ENCODE measurements around the gene SMIM10L2A.

SMIM10L2A gene

DNA sequence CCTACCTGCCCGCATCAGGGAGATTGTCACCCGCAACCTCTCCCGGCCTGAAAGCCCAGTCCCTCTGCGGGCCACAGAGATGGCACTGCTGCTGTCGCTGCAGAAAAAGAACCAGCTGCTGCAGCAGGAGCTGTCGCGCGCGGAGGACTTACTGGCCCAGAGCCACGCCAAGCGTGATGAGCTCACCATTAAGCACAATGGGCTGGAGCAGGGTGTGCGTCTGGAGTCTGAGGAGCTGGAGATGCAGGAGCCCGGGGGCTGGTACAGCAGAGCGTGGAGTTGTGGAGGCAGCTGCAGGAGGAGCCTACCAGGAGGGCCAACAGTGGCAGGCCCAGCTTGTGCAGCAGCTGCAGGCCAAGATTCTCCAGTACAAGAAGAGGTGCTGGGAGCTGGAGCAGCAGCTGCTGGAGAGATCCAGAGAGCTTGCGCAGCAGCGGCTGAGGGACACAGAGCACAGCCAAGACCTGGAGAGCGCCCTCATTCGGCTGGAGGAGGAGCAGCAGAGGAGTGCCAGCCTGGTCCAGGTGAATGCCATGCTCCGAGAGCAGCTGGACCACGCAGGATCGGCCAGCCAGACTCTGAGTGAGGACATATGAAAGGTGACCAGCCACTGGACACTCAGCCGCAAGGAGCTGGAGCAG is 11.3 kb downstream of the SMIM10L2A start:
- H3K9me3 ChIP-seq (ENCODE audit: severe bottlenecking), result no peaks in the 10 kb centered on the region

DNA sequence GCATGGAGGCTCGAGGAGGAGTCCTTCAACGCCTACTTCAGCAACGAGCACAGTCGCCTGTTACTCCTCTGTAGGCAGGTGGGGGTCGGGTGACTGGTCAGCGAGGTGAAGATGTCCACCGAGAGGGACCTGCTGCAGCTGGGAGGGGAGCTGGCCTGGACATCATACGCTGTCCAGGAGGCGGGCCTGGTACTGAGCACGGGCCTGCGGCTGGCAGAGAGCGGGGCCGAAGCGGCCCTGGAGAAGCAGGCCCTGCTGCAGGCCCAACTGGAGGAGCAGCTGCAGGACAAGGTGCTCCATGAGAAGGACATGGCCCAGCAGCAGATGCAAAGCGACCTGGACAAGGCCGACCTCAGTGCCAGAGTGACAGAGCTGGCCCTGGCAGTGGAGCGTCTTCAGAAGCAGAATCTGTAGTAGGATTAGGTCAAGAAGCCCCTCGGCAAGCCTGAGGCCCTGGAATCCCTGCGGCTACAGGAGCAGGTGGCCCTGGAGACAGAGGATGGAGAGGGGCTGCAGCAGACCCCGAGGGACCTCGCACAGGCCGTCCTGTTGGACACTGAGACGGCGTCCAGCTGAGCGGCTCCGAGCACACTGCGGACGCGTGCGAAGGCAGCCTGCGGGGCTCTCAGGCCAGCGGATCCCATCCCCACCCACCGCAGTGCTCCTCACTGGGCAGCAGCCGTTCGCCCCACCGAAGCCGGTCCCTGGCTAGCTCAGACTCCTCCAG is 11.9 kb downstream of the SMIM10L2A start:
- Histone ChIP-seq H3K27ac (no peak overlapping the region), H3K4me3 (ENCODE audit: low read depth, low read length) (no peak overlapping the region), H3K27me3 (ENCODE audit: insufficient read depth, low read depth, severe bottlenecking) (peaks cover 27% of the 10 kb centered on the region), H3K36me3 (no peaks in the 10 kb centered on the region), H3K9me3 (ENCODE audit: severe bottlenecking) (no peaks in the 10 kb centered on the region)
- TF ChIP-seq, protein P1, sequence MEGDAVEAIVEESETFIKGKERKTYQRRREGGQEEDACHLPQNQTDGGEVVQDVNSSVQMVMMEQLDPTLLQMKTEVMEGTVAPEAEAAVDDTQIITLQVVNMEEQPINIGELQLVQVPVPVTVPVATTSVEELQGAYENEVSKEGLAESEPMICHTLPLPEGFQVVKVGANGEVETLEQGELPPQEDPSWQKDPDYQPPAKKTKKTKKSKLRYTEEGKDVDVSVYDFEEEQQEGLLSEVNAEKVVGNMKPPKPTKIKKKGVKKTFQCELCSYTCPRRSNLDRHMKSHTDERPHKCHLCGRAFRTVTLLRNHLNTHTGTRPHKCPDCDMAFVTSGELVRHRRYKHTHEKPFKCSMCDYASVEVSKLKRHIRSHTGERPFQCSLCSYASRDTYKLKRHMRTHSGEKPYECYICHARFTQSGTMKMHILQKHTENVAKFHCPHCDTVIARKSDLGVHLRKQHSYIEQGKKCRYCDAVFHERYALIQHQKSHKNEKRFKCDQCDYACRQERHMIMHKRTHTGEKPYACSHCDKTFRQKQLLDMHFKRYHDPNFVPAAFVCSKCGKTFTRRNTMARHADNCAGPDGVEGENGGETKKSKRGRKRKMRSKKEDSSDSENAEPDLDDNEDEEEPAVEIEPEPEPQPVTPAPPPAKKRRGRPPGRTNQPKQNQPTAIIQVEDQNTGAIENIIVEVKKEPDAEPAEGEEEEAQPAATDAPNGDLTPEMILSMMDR (IDR thresholded peaks at IDR 0.05; ENCODE audit: low read depth, low read length), result no peak
- DNase-seq, result no peak

More for the DNA sequence above, 11.3 kb downstream of the SMIM10L2A start:
- TF ChIP-seq, protein P1 (IDR thresholded peaks at IDR 0.05; ENCODE audit: low read depth, low read length), result 0 out of 2 replicates have a peak, but pooled peaks have one; percentile 1
- no peak for DNase-seq
- peaks cover 27% of the 10 kb centered on the region for H3K27me3 ChIP-seq (ENCODE audit: insufficient read depth, low read depth, severe bottlenecking)
- no peak overlapping the region for H3K4me3 ChIP-seq (ENCODE audit: low read depth, low read length)
- no peak overlapping the region for H3K27ac ChIP-seq
- no peaks in the 10 kb centered on the region for H3K36me3 ChIP-seq

DNA sequence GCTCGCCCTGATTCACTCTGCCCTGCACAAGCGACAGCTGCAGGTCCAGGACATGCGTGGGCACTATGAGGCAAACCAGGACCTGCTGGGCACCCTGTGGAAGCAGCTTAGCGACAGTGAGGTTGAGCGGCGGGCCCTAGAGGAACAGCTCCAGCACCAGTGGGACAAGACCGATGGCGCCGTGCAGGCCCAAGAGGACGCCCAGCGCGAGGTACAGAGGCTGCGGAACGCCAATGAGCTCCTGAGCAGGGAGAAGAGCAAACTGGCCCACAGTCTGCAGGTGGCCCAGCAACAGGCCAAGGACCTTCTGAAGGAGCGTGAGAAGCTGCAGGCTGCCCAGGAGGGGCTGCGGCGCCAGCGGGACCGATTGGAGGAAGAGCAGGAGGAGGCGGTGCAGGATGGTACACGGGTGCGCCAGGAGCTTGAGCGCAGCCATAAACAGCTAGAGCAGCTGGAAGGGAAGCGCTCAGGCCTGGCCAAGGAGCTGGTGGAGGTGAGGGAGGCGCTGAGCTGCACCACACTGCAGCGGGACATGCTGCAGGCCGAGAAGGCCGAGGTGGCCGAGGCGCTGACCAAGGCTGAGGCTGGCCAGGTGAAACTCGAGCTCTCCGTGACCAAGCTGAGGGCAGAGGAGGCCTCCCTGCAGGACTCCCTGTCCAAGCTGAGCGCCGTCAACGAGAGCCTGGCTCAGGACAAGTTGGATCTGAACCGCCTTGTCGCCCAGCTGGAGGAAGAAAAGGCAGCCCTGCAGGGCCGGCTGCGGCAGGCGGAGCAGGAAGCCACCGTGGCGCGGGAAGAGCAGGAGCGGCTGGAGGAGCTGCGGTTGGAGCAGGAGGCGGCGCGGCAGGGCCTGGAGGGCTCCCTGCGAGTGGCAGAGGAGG is 12.8 kb downstream of the SMIM10L2A start:
- TF ChIP-seq, protein P1 (IDR thresholded peaks at IDR 0.05; ENCODE audit: low read depth, low read length), result no peak
- DNase-seq, result no peak
- H3K36me3 ChIP-seq, result no peaks in the 10 kb centered on the region
- peaks cover 27% of the 10 kb centered on the region for H3K27me3 ChIP-seq (ENCODE audit: insufficient read depth, low read depth, severe bottlenecking)
- H3K27ac ChIP-seq, result no peak overlapping the region
- H3K9me3 ChIP-seq (ENCODE audit: severe bottlenecking), result no peaks in the 10 kb centered on the region
- no peak overlapping the region for H3K4me3 ChIP-seq (ENCODE audit: low read depth, low read length)

DNA sequence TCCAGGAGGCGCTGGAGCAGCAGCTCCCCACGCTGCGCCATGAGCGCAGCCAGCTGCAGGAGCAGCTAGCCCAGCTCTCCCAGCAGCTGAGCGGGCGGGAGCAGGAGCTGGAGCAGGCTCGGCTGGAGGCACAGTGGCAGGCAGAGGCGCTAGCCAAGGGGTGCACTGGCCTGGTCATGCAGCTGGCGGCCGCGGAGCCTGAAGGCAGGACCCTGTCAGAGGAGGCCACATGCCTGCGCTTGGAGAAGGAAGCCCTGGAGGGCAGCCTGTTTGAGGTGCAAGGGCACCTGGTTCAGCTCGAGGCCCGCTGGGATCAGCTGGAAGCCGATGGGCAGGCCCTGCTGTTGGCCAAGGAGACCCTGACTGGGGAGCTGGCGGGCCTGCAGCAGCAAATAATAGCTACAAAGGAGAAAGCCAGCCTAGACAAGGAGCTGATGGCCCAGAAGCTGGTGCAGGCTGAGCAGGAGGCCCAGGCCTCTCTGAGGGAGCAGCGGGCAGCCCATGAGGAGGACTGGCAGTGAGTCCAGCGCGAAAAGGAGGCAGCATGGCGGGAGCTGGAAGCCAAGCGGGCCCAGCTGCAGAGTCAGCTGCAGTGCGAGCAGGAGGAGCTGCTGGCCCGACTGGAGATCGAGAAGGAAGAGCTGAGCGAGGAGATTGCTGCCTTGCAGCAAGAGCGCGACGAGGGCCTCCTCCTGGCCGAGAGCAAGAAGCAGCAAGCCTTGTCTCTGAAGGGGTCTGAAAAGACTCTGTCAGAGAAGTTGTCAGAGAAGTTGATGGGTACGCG is 13.6 kb downstream of the SMIM10L2A start:
- Histone ChIP-seq H3K36me3 (no peaks in the 10 kb centered on the region), H3K4me3 (ENCODE audit: low read depth, low read length) (no peak overlapping the region), H3K27ac (no peak overlapping the region), H3K9me3 (ENCODE audit: severe bottlenecking) (no peaks in the 10 kb centered on the region), H3K27me3 (ENCODE audit: insufficient read depth, low read depth, severe bottlenecking) (peaks cover 27% of the 10 kb centered on the region)
- TF ChIP-seq, protein P1 (IDR thresholded peaks at IDR 0.05; ENCODE audit: low read depth, low read length), result no peak
- DNase-seq, result no peak

DNA sequence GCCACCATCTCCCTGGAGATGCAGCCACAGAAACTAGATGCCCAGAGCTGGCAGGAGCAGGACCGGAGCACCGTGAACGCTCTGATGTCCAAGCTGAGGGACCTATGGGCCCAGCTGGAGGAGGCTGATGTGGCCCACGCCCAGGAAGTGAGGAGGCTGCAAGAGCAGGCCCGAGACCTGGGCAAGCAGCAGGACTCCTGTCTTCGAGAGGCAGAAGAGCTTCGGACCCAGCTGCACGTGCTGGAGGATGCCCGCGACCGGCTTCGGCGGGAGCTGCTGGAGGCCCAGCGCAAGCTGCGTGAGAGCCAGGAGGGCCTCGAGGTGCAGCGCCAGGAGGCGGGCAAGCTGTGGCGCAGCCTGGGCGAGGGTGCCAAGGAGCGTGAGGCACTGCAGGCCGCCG is 14.2 kb downstream of the SMIM10L2A start:
- no peak overlapping the region for H3K27ac ChIP-seq
- no peaks in the 10 kb centered on the region for H3K36me3 ChIP-seq
- H3K4me3 ChIP-seq (ENCODE audit: low read depth, low read length), result no peak overlapping the region
- no peaks in the 10 kb centered on the region for H3K9me3 ChIP-seq (ENCODE audit: severe bottlenecking)
- H3K27me3 ChIP-seq (ENCODE audit: insufficient read depth, low read depth, severe bottlenecking), result peaks cover 27% of the 10 kb centered on the region
- TF ChIP-seq, protein P1 (IDR thresholded peaks at IDR 0.05; ENCODE audit: low read depth, low read length), result no peak
- no peak for DNase-seq
